ENCODE data around the gene PLCXD3.

- TF ChIP-seq TEAD4 (IDR thresholded peaks at IDR 0.05; ENCODE audit: low read depth, low read length) (no peak), TAF1 (IDR thresholded peaks at IDR 0.05; ENCODE audit: low read depth, low read length) (no peak), SIN3A (conservative IDR thresholded peaks at IDR 0.05 in 1 of 2, IDR thresholded peaks at IDR 0.05 in 1 of 2; ENCODE audit: low read depth in 1 of 2, low read length in 2 of 2) (no peak), SP1 (IDR thresholded peaks at IDR 0.05; ENCODE audit: low read depth, low read length) (no peak), SIRT6 (IDR thresholded peaks at IDR 0.05; ENCODE audit: low read length) (no peak), BCL11A (IDR thresholded peaks at IDR 0.05; ENCODE audit: low read depth in 2 of 2, low read length in 2 of 2) (no peak), POLR2AphosphoS5 (IDR thresholded peaks at IDR 0.05; ENCODE audit: low read depth, low read length) (no peak), CEBPB (IDR thresholded peaks at IDR 0.05; ENCODE audit: low read depth, low read length) (no peak)
- TF ChIP-seq, protein P1, sequence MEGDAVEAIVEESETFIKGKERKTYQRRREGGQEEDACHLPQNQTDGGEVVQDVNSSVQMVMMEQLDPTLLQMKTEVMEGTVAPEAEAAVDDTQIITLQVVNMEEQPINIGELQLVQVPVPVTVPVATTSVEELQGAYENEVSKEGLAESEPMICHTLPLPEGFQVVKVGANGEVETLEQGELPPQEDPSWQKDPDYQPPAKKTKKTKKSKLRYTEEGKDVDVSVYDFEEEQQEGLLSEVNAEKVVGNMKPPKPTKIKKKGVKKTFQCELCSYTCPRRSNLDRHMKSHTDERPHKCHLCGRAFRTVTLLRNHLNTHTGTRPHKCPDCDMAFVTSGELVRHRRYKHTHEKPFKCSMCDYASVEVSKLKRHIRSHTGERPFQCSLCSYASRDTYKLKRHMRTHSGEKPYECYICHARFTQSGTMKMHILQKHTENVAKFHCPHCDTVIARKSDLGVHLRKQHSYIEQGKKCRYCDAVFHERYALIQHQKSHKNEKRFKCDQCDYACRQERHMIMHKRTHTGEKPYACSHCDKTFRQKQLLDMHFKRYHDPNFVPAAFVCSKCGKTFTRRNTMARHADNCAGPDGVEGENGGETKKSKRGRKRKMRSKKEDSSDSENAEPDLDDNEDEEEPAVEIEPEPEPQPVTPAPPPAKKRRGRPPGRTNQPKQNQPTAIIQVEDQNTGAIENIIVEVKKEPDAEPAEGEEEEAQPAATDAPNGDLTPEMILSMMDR (IDR thresholded peaks at IDR 0.05; ENCODE audit: control extremely low read depth in 1 of 3, insufficient read depth in 1 of 3, low read depth in 1 of 3, low read length in 3 of 3): no peak
These were observed 97.3 kb downstream of the PLCXD3 start for GRCh38 chr5:41413074-41413473.
